GM21423 (cell line): ENCODE data around the gene SNRPA1.

Experiments
- ATAC-seq: cut with Tn5 transposase; IDR thresholded peaks from one replicate; pipeline ENCODE4 v1.9.1; 2021; ENCODE audit warnings: mild to moderate bottlenecking, moderate library complexity; ENCODE audit not compliant: unreplicated experiment

SNRPA1 gene

DNA sequence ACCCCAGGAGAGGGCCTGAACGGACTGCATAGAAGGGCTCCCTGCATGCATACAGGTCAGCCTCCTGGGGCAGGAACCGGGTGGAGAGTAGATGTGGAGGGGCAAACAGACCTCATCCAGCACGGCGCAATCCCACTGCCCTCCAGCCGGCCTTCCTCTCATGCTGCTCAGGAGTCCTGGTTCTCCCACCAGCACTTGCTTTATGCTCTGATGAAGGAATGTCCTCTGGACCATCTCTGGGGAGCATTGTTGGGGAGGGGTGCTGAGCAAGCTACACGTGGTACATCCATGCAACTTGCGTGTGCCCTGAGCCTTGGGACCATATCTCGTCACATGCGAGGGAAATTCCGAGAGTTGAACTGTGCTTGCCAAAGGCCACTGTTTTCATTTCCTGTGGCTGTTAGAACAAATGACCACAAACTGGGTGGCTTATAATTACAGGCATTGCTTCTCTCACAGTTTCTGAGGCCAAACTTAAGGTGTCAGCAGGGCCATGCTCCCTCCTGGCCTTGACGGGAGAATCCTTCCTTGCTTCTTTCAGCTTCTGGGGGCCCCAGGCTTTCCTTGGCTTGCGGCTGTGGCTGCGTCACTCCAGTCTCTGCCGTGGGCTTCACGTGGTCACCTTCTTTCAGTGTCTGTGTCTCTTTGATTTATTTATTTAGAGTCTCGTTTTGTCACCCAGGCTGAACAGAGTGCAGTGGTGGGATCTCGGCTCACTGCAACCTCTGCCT, 30.0 kb downstream of the SNRPA1 start:
- peak; percentile 41 for ATAC-seq

DNA sequence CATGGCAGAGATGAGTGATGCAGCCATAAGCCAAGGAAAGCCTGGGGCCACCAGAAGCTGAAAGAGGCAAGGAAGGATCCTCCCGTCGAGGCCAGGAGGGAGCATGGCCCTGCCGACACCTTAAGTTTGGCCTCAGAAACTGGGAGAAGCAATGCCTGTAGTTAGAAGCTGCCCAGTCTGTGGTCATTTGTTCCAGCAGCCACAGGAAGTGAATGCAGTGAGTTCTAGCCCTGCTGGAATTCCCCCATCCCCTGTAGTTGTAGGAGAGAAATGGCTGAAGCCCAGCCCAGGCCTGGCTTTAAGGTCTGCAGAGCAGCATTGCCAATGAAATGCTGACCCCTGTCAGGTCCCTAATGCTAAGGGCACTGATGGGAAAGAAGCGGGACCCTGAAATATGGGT, 31.0 kb downstream of the SNRPA1 start:
- no peak for ATAC-seq

DNA sequence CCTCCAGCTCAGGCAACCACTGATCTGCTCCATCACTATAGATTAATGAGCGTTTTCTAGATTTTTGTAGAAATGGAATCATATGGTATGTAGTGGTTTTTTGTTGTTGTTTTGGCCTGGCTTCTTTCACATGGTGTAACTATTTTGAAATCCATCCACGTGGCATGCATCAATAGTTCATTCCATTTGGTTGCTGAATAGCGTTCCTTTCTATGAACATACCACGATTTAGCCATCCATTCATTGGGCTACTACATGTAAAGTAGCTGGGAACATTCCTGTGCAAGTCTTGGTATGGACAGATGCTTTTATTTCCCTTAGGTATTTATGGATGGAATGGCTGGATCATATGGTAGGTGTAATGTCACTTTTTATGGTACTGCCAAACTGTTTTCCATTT, 32.5 kb downstream of the SNRPA1 start:
- ATAC-seq: no peak

DNA sequence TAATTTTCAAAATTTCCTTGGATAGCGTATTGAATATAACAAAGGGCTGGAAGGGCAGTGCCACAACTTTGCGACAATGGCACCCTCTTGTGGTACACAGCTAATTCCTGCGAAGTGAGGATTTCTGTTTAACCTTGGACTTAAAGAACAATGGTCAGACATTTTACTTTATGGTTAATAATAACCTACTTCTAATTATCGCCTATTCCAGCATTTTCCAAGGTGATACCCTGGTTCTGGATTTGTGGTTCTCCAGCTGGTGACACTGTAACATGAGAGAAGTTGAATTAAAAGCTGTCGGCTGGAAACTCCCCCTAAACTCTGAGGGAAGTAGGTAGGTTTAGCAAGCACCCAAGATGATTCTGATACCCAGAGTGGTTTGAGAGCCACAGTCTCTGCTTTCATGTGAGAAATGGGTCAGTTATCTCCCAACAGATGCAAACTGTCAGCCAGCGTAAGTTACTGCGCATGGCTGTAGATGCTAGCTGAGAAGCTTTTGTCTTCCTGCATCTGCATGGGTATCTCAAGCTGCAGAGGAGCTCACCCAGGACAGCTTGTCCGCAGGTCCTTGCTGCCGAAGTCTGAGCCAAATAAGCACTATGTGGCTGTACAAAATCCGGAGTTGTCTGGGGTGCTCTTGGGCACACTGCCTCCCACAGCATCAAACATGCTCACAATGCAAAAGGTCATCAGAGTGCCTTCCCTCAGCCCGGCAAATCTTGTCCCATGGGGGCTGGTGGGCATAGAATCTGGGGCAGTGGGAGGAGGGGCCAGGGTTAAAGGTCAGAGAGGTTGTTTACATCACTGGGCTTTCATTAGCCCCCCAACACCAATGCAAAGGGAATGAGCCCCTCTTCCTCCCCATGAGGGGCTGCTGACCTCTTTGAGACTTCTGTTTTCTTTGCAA, 36.6 kb downstream of the SNRPA1 start:
- ATAC-seq: no peak

DNA sequence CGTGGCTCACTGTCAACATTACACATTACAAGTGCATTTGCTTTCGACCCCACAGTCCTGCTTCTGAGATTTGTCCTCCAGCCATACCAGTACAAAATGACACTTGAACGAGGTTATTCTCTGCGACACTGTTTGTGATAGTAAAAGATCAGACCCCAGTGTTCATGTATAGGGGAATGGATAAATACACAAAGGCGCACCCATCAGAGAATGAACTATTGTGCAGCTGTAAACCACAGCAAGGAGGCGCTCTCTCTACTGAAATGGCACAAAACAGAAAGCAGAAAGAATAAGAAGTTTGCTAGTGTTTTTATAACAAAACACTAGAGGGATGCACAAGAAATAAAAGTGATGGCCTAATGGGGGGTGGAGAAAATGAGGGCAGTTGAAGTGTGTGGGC, 38.3 kb downstream of the SNRPA1 start:
- no peak for ATAC-seq

DNA sequence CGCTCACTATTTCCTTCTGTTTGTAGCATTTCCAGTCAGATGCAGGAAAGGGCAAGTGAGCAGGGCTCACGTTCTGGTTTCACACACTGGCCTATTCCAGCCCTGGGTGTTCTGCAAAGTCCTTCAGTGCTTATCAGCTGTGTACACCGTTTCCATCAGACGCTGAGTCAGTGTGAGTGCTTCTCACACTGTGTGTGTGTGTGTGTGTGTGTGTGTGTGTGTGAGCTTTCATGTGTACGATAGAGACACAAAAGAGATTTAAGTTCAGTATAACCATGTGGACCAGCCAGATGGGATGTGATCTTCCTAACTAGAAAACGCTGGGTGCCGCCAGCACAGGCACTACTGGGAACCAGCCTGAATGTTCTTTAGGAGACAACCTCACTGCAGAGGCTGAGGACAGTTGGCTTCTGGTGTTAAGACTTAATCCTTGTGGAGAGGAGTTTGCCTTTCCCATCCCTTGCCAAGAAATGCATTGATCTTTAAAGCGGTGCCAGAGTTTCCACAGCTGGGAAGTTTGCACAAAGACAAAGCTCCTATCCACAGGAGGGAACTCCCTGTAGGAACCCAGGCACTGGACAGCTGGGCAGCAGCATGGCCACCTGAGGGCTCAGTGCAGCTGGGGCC, 39.3 kb downstream of the SNRPA1 start:
- no peak for ATAC-seq

DNA sequence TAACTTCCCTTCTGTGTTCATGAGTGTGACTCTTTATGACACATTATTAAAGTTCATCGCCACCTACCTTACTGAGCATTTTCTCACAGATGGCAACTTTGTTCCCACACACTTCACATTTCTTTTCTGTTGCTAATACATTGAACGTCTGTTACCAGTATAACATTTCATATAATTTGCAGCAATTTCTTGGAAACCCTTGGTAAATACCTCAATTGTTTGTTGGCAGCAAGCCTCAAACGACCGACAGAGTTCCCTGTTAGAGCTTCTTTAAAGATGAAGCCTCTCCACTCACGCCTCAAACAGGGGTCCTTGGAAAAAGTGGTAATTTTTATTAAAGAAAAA, 40.0 kb downstream of the SNRPA1 start:
- ATAC-seq: no peak

DNA sequence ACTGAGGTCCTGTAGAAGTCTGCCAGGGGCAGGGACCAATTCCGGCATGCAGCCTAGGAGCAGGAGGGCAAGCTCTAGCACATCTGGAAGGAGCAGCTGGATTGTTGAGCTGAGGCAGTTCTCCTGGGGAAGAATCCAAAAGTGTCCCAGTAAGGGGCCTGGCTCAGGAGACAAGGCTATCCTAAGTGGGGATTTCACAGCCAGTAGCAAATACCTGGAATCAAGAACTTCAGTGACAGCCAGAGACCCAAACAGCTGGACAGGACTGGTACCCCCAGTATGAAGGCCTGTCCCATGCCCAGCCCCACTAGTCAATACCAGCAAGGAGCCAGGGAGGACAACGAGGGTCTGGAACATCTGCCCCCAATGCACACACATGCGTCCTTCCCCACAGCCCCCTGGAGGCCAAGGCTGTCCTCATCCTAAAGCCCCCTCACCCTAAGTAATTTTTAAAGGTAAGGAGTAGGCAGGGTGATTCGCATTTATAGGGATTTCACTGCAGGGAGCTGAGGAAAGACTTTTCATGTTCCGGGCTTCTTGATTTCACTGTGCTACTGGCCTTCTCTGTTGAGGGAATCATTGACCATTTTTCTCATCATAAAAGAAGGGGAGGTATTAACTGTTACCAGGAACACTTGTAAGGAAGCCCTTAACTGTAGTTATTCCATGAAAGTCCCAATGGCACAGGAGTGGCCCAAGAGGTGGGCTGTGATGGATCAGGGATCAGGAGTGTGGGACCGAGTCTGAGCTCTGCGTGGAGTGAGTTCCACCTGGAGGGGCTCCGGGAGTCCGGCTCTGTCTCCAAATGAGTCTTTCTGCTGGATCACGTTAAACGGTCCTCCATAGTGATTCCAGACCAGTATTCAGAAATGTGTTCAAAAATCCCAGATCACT, 40.6 kb downstream of the SNRPA1 start:
- ATAC-seq: no peak

DNA sequence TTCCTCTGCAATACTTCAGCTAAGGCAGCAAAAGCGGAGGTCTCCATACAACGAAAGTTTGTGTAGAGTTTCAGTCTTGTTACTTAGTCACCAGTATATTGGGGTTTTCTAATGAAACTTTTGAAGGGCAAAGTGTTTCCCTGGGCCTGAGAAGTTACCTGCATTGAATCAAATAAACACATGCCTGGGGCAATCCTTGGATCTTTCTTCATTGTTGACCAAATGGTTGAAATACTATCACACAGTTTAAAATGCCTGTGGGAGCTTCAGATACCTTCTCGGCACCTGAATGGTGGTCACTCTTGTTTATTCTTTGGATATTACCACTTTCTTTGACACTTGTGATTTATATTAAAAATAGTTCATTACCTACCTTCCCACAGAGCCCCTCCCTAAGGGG, 42.2 kb downstream of the SNRPA1 start:
- ATAC-seq: peak; percentile 4

DNA sequence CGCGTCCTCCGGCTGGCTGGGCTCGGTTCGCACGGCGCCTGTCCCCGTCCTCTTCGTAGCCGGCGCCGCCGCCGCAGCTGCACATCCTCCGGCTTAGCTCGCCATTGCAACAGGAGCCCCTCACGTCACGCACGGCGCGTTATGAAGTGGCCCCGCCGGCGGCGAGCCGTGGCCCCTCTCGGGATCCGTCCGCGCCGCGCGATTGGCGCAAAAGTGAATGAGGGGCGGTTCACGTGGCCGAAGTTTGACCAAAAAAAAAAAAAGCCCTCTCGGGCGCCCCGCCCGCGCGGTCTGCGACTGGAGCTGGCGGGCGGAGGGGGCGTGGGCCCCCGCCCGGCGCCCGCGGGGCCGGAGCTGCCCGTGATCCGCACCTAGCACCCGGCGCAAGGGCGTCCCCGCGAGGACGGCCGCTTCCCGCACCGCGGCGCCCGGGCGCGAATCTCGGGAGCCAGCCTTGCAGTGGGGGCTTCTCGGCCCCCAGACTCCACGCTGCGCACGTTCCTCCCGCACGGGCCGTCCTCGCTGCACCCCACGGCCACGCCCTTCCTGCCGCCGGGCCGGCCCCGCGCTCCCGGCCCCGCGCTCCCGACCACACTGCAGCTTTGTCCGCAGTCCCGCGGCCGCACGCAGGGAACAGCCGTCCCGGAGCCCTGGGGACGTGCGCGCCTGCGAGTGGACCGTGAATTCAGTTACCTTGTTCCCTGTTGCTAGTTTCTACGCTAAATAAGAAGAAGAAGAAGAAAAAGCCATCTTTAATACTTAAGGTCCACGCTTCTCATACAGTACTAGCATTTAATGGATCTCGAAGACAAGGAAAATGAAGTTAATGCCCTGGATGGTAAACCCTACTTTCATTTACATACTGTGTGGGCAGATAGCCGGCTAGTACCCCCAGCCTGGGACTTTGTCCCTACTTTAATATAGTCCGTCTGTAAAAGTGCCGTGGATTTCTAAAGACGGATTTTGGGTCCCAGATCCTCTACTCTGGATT, 42.9 kb downstream of the SNRPA1 start, which contains the start of gene CHSY1:
Gene CHSY1 (minus strand): TSS at position 219 of the 991 bp plus-strand sequence. CDS start 592 bp downstream, outside the sequence.
- peak; percentile 71 for ATAC-seq

DNA sequence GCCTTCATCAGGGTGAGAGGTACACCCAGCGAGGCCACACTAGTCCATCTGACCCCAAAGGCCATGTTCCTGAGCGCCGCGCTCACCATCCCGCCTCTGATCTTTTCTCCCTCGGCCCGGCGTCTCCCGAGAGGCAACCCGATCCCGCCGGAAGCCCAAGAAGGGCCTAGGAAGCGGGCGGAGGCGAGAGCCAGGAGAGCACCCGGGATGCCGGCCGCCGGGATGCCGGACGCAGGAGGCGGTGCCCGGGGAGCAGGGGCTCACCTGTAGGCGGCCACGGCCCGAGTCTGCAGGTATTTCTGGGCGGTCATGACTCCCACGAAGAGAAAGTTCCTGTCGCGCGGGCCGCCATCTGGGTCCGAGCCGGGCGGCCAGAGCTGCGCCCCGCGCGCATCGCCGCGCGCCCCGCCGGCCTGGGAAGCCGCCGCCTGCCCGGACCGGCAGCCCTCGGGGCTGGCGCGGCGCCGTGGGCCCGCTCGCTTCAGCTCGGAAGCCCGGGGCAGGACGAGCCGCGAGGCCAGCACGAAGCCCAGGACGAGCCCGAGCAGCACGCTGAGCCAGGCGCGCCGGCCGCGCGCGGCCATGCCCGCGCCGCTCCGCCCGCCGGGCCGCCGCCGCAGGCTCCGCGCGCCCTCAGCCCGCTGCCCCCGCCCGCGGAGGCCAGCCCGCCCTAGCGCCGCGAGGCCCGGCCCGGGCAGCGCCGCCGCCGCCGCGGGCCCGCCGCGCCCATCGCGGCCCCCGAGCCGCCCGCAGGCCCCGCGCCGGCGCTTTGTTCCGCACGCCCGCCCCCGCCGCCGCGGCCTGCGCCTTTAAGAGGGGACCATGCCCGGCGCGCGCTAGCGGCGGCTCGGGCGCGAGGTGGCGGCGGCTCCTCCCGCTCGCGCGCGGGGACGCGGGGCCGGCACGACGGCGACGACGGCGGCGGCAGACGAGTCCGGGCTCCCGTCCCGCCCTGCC, 43.9 kb downstream of the SNRPA1 start:
- peak; percentile 24 for ATAC-seq

DNA sequence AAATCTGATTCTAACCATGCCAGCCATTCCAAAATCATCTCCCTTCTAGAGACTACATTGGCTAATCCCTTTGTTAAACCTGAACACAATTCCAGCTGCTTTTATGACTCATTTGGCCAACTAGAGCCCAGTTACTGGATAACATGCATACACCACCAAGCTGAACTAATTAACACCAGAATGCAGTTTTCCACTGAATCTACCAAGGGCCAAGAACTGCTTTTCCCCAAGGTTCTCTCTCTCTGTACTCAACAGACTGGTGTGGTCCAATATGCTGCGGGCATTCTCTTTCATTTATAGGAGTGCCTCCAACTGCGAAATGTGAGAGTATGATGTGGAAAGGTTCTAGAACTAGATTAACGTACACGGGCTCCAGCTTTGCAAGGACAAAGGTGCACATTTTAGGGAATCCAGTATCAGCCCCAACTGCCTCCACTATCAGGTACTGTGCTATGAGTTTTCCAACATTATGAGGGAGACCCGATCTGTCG, 44.7 kb downstream of the SNRPA1 start:
- ATAC-seq: no peak

DNA sequence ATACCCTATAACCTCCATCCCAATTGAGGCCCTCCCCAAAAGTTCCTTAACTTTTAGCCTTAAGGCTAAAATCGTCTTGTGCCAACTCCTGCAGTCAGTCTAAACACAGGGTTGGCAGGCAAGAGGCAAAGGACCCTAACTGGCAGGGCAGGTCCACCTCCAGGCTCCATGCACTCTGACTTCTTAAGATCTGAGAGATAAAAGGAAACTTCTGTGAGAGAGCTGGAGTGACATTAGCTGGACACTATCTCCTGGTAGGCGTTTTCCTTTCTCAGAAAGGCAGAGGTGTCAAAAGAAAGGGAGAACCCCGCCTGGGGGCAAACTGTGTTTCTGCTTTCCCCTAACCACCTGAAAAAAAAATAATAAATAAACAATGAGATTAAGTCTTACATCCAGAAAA, 46.8 kb downstream of the SNRPA1 start:
- ATAC-seq: no peak

DNA sequence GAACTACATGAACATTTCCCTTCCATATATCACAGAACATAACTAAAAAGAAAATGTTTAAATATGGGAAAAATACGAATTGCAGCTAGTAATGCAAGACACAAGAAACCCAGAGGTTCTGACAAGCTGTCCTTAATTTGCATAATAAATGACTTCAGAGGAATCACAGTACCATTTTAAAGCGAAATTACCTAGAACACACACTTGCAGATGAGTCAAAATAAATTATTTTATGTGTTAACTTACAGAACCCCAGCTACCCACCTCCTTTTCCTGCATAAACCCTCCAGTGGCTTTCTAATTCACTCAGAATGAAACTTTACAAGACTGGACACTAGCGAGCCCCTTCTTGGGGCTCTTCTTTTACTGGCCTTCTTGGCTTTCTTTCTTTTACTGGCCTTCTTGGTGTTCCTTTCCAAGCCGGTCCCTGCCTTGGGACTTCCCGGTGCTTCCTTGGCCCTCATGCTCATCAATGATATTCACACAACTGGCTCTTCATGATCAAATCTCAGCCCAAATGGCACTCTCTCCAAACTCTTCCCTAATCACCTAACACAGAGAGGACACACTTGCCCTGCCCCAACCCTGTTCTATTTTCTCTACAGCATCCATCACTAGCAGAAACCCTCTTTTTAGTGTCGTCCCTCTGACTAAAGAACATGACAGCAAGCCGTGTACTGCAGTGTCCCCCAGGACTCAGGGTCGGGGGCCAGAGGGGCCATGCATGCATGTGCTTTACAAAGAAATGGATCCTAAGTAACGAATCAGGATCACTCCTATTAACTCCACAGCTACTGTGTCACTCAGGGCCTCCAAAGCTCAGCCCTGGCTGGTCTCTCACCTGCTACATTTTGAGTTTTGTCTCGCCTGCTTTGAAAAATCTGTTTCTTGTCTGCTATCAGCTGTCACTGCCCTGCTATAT, 48.0 kb downstream of the SNRPA1 start:
- ATAC-seq: no peak

DNA sequence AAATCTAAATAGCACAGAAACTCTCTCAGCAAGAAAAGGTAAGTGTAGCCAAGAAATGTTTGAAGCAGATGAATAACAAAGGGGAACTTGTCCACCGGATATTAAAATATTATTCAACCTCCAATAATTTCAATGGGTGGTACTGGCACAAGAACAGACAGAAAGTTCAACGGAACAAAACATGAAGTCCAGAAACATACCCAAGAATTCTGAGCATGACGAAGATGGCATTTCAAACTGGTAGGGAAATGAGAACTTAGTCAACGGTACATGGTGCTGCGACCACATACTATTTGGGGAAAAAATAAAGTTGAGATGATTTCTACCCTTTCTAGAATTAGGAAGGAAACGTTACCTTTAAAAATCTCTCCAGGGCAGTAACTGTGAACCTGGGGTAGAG, 48.7 kb downstream of the SNRPA1 start:
- ATAC-seq: no peak

DNA sequence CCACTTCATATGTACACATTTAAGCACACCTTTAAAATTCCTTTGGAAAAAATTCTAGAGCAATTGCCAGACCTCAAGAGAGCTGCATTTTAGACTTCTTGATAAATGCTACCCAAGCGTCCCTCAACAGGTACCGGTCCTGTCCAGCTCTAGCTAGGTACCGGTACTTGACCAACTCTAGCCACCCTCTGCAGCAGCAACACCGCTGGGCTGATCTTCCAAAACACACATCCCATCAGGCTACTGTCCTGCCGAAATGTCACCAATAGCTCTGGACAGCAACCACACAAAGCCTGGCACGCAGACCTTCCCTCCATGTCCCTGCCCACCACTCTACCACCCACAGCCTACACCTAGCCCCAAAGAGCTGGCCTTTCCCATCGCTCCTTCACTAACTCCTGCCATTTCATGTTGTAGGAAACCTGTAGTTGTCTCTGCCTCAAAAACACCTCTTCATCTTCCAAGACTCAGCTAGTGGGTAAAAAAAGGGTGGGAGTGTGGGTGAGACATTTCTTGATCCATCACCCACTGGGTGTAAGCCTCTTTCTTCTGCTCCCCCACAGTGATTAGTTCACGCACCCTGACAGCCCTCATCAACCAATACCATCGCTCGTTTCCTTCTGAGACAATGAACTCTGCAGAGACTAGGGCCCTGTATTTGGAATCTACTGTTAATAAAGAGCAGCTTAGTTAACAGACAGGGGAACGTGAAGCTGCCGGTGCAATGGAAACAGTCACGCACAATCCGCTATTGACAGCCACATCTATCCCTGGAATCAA, 50.0 kb downstream of the SNRPA1 start:
- no peak for ATAC-seq
